Mucosa of descending colon (tissue), 3 donors: ENCODE results near the gene HOMER2. TPM values are rescaled to one million over a fixed set of nuclear protein-coding genes. Genes with fewer than 3 reads are reported as not detected.

Experiments used
- ATAC-seq: fragments of 200-7000 bp; cut with Tn5 transposase; one replicate; pipeline ENCODE4 v1.9.1; 2020; ENCODE audit warnings: mild to moderate bottlenecking, moderate library complexity
- DNase-seq, 3 donors: peaks; one replicate each; pipeline ENCODE4 v3.0.0-alpha.2; 2020
- H3K36me3 ChIP-seq: fragments of 200-600 bp; one replicate; pipeline ENCODE4 v1.8.0; 2021; ENCODE audit warnings: low read depth, mild to moderate bottlenecking
- H3K4me1 ChIP-seq: fragments of 200-600 bp; one replicate; pipeline ENCODE4 v1.8.0; 2021; ENCODE audit warnings: low read depth, mild to moderate bottlenecking
- H3K4me3 ChIP-seq: fragments of 200-600 bp; one replicate; pipeline ENCODE4 v1.8.0; 2021; ENCODE audit warnings: mild to moderate bottlenecking
- H3K9me3 ChIP-seq: fragments of 200-600 bp; one replicate; pipeline ENCODE4 v1.8.0; 2021; ENCODE audit warnings: mild to moderate bottlenecking
- intact Hi-C, 2 donors: fragments of 100-400 bp; cut with DNase I in 1 of 2; cut with micrococcal nuclease in 1 of 2; formaldehyde crosslinking; loops; one replicate each; pipeline versions ENCODE4 v1.11.0 to v1.11.1; 2022; cut with DNase I, micrococcal nuclease
- total RNA-seq, 3 donors: library from RNA; stranded (reverse); fragmentation: NEBNext Ultra II Directional in 2 of 3; extraction: Animal tissue kit (Norgen Biotek cat#: 25700) in 2 of 3; gene quantifications; one replicate each; pipeline versions ENCODE4 v1.2.1 to v1.2.4, GENCODE V29; 2021 to 2023
- TF ChIP-seq, protein P1 (sequence below): fragments of 200-600 bp; IDR thresholded peaks from one replicate; pipeline ENCODE4 v1.8.0; 2022; ENCODE audit warnings: antibody characterized with exemption, mild to moderate bottlenecking
- donor health status: DM: no; HTN: no; CAD: no; lungs with moderate emphysema.
- donor health status: DM: no; HTN: no; CAD: no.
- donor health status: DM: no; HTN: yes; CAD: no.

HOMER2 gene
- total RNA-seq, 3 donors from 2014 or later, result 1.9 to 16.3 (median 2.1) TPM

DNA sequence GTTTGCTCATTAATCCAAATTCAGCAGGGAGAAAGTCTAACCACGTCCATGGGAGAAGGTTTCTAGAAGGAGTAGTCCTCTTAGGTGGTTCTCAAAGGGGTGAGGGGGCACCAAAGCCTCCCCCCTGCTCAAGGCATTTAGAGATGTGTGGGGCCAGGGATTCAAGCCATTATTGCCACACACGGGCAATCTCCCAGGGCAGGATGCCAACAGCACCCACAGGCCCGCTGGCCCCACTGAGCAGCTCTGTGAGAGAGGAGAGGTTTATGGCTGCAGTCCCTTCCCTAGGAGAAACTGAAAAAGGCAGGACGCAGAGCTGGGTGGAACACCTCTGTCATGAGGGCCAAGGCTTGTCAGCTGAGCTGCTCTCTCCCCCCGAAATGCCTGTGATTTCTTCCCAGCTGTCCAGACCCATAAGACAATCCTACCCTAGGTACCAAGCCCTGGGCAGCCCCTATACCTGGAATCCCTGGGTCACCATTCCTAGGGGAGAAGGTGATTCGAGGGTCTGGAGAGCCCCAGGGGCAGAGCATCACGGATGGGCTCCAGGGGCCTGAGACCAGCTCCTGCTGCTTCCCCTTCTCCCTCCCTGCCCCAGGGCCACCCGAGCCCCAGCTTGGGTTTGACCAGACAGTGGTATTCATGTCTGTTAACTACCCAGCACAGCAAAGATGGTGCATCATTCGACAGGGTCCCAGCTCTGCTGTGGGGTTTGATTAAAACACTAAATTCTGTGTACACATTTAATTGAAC, 104.1 kb downstream of the HOMER2 start:
- ATAC-seq (no peak), DNase-seq (no peak)
- intact Hi-C loops, result no loop called here
- H3K4me3 ChIP-seq, result no peak overlapping the region
- TF ChIP-seq, protein P1, sequence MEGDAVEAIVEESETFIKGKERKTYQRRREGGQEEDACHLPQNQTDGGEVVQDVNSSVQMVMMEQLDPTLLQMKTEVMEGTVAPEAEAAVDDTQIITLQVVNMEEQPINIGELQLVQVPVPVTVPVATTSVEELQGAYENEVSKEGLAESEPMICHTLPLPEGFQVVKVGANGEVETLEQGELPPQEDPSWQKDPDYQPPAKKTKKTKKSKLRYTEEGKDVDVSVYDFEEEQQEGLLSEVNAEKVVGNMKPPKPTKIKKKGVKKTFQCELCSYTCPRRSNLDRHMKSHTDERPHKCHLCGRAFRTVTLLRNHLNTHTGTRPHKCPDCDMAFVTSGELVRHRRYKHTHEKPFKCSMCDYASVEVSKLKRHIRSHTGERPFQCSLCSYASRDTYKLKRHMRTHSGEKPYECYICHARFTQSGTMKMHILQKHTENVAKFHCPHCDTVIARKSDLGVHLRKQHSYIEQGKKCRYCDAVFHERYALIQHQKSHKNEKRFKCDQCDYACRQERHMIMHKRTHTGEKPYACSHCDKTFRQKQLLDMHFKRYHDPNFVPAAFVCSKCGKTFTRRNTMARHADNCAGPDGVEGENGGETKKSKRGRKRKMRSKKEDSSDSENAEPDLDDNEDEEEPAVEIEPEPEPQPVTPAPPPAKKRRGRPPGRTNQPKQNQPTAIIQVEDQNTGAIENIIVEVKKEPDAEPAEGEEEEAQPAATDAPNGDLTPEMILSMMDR, result no peak
- H3K9me3 ChIP-seq, result no peaks in the 10 kb centered on the region
- no peaks in the 10 kb centered on the region for H3K36me3 ChIP-seq
- H3K4me1 ChIP-seq, result no peaks in the 10 kb centered on the region

DNA sequence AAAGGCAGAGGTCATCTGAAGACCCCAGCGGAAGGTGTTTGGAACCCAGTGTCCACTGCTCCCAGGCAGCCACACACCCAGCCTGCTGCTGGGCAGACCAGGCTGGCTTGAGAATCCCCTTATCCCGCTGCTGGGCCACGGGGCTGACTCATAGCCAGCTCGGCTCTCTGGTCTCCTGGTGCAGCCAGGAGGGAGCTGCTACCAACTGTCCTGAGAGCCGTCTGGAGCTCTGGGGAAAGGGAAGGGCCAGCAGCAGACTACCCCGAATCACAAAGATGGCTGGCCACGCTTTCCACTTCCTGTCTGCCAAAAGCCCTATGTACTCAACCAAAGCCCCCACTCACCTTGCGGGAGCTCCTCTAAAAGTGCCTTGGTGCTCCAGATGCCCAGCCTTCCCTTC, 104.8 kb downstream of the HOMER2 start:
- Histone ChIP-seq H3K4me1 (no peaks in the 10 kb centered on the region), H3K4me3 (no peak overlapping the region), H3K36me3 (no peaks in the 10 kb centered on the region), H3K9me3 (no peaks in the 10 kb centered on the region)
- TF ChIP-seq, protein P1, result no peak
- DNase-seq (no peak), ATAC-seq (no peak)
- intact Hi-C loops, result no loop called here

DNA sequence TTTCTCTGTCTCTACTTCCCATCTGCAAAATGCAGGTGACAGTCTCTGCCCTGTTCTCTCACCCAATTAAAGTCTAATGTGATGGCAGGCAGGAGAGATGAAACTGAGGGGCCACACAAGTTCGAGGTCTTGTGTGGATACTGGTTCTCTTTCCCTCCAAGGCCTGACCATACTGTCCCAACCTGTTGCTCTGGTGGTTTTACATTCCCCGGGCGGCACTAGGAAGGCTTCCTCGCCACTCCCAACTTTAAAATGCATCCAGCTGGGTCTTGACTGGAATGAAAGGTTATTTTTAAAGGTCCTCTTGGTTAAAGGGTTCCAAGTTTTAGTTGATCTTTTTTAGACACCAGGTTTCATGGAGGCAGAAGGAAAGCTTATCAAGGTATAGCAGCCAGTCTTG, 105.9 kb downstream of the HOMER2 start:
- no peak for ATAC-seq
- intact Hi-C loops, result no loop called here
- H3K36me3 ChIP-seq, result no peaks in the 10 kb centered on the region

DNA sequence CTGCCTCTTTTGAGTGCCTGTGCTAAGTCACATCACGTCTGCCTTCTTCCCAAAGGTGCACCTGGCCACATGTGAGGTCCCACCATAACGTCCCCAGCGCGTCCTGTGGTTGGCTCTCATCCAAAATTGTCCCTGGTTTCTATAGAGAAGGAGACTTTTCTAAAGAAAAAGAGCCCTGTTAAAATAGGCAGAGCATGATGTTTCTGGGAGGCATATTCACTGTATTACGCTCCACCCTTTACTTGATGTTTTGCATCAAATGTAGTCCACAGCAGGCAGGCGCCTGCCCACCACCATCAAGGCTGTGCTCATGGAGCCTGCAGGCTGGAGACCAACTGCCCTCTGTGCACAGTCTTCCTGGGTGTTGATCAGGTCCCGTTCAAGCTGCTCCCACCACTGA, 106.8 kb downstream of the HOMER2 start:
- intact Hi-C loops, result no loop called here
- TF ChIP-seq, protein P1, result no peak

More for the DNA sequence above, 105.9 kb downstream of the HOMER2 start:
- no peaks in the 10 kb centered on the region for H3K9me3 ChIP-seq
- no peak for DNase-seq
- no peak overlapping the region for H3K4me3 ChIP-seq
- TF ChIP-seq, protein P1, result no peak
- no peaks in the 10 kb centered on the region for H3K4me1 ChIP-seq

DNA sequence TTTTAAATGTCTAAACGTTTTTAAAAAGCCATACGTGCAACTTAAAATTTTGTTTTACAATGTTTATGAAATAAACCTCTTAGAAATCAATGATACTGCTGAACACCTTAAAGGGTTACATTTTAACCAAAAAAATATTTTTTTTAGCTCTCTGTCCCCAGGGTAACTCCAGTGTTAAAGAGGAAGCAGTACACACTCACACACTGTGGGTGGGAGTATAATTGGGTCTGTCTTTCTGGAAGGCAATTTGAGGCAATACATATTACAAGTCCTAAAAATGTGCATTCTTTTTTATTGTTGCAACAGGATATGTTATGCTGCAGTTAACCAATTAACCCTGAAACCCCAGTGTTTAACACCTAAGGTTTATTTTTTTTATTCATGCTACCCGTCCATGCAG, 109.0 kb downstream of the HOMER2 start:
- Histone ChIP-seq H3K4me1 (no peaks in the 10 kb centered on the region), H3K4me3 (no peak overlapping the region), H3K9me3 (no peaks in the 10 kb centered on the region), H3K36me3 (no peaks in the 10 kb centered on the region)
- DNase-seq (no peak), ATAC-seq (no peak)
- TF ChIP-seq, protein P1, result no peak
- intact Hi-C loops, result no loop called here

More for the DNA sequence above, 106.8 kb downstream of the HOMER2 start:
- H3K36me3 ChIP-seq, result no peaks in the 10 kb centered on the region
- H3K4me3 ChIP-seq, result no peak overlapping the region
- ATAC-seq (no peak), DNase-seq (no peak)
- H3K9me3 ChIP-seq, result no peaks in the 10 kb centered on the region
- no peaks in the 10 kb centered on the region for H3K4me1 ChIP-seq

DNA sequence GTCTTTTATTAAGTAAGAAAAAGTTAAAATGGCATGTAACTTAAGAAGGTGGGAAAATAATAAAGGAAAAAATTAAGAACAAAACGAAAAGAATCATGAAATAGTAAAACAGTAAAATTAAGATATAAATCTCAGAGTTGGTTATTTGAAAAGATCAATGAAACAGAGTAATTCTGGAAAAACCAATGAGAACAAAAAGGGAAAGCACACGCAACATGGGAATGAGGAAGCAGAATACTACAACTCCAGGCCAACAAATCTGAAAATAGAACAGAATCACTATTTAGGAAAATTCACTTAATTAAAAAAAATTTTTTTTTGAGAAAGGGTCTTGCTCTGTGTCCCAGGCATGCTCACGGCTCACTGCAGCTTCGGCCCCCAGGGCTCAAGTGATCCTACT, 112.4 kb downstream of the HOMER2 start:
- Histone ChIP-seq H3K4me1 (no peaks in the 10 kb centered on the region), H3K36me3 (no peaks in the 10 kb centered on the region), H3K4me3 (no peak overlapping the region), H3K9me3 (no peaks in the 10 kb centered on the region)
- ATAC-seq, result no peak
- DNase-seq, result no peak
- TF ChIP-seq, protein P1, result no peak
- intact Hi-C loops, result no loop called here
